Osteoblast (primary cell): ENCODE measurements around the gene CLEC3B. TPM values are rescaled to one million over a fixed set of nuclear protein-coding genes. Genes with fewer than 3 reads are reported as not detected.

Experiments used
- DNase-seq: peaks from one replicate; pipeline ENCODE4 v3.0.0; 2011; ENCODE audit warnings: low spot score, mixed read lengths; ENCODE audit not compliant: insufficient read length; ENCODE audit errors: missing footprints
- H2AFZ ChIP-seq: 2 replicates; pipeline ENCODE4 v1.6.0; 2011; ENCODE audit warnings: mild to moderate bottlenecking, low read length
- H3K27ac ChIP-seq: 2 replicates; pipeline ENCODE4 v1.5.1; 2011; ENCODE audit warnings: mild to moderate bottlenecking, low read depth, low read length, moderate library complexity
- H3K27me3 ChIP-seq: 2 replicates; pipeline ENCODE4 v1.6.0; 2012; ENCODE audit warnings: mild to moderate bottlenecking, control low read depth, inconsistent platforms, low read length, moderate library complexity; ENCODE audit not compliant: insufficient read depth
- H3K36me3 ChIP-seq: 2 replicates; pipeline ENCODE4 v1.5.1; 2011; ENCODE audit warnings: mild to moderate bottlenecking, low read length, control low read depth, moderate library complexity; ENCODE audit not compliant: insufficient read depth
- H3K4me1 ChIP-seq: 2 replicates; pipeline ENCODE4 v1.5.1; 2011; ENCODE audit warnings: mild to moderate bottlenecking, low read length, control low read depth, moderate library complexity; ENCODE audit not compliant: insufficient read depth
- H3K4me2 ChIP-seq: 2 replicates; pipeline ENCODE4 v1.6.0; 2011; ENCODE audit warnings: mild to moderate bottlenecking, low read length; ENCODE audit not compliant: insufficient read depth
- H3K4me3 ChIP-seq: fragments of 200-600 bp; sonication (generic); 3 replicates; pipeline ENCODE4 v1.5.1; 2012; ENCODE audit warnings: mild to moderate bottlenecking, low read length, inconsistent platforms; ENCODE audit not compliant: insufficient read depth
- H3K79me2 ChIP-seq: 2 replicates; pipeline ENCODE4 v1.6.0; 2012; ENCODE audit warnings: mild to moderate bottlenecking, low read length, control low read depth, inconsistent platforms; ENCODE audit not compliant: insufficient read depth
- H3K9me3 ChIP-seq: 2 replicates; pipeline ENCODE4 v1.5.1; 2011; ENCODE audit warnings: low read depth, low read length, control low read depth
- H4K20me1 ChIP-seq: 2 replicates; pipeline ENCODE4 v1.6.0; 2012; ENCODE audit warnings: mild to moderate bottlenecking, low read length, control low read depth; ENCODE audit not compliant: insufficient read depth
- total RNA-seq: library from RNA; depleted of rRNA; stranded (reverse); fragments of >200 nt; gene quantifications from 2 replicates; pipeline ENCODE4 v1.2.3, GENCODE V29; 2012
- TF ChIP-seq, protein P1 (sequence below): IDR thresholded peaks from 2 replicates; pipeline ENCODE4 v1.5.1; 2011; ENCODE audit warnings: mild to moderate bottlenecking, low read depth, low read length, moderate library complexity; ENCODE audit errors: extremely low read depth

The CLEC3B gene
- total RNA-seq, 1 donor: 48.9 TPM

DNA sequence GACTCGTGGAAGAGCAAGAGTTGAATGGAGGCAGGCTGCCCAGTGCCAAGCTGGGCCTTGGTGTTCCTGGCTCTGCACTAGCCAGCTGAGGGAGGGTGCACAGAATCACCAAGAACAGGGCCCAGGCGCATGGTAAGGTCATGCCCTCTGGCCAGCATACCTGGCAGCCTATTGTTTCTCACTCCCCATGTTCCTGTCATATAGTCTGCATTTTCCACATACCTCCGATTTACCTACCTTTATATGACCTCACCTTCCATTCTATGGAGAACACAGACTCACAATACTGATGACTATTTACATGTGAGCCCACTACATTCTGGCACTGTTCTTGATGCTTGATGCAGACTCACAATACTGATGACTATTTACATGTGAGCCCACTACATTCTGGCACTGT, 5.4 kb downstream of the CLEC3B start:
- no peak for DNase-seq
- H3K79me2 ChIP-seq: no peaks in the 10 kb centered on the region
- H3K27me3 ChIP-seq: no peaks in the 10 kb centered on the region
- no peak overlapping the region for H3K27ac ChIP-seq
- no peaks in the 10 kb centered on the region for H4K20me1 ChIP-seq
- no peak overlapping the region for H3K4me3 ChIP-seq
- TF ChIP-seq, protein P1, sequence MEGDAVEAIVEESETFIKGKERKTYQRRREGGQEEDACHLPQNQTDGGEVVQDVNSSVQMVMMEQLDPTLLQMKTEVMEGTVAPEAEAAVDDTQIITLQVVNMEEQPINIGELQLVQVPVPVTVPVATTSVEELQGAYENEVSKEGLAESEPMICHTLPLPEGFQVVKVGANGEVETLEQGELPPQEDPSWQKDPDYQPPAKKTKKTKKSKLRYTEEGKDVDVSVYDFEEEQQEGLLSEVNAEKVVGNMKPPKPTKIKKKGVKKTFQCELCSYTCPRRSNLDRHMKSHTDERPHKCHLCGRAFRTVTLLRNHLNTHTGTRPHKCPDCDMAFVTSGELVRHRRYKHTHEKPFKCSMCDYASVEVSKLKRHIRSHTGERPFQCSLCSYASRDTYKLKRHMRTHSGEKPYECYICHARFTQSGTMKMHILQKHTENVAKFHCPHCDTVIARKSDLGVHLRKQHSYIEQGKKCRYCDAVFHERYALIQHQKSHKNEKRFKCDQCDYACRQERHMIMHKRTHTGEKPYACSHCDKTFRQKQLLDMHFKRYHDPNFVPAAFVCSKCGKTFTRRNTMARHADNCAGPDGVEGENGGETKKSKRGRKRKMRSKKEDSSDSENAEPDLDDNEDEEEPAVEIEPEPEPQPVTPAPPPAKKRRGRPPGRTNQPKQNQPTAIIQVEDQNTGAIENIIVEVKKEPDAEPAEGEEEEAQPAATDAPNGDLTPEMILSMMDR: no peak
- no peak overlapping the region for H3K4me2 ChIP-seq
- H3K36me3 ChIP-seq: no peaks in the 10 kb centered on the region
- H2AFZ ChIP-seq: no peak overlapping the region
- no peaks in the 10 kb centered on the region for H3K9me3 ChIP-seq
- H3K4me1 ChIP-seq: peaks cover 28% of the 10 kb centered on the region

DNA sequence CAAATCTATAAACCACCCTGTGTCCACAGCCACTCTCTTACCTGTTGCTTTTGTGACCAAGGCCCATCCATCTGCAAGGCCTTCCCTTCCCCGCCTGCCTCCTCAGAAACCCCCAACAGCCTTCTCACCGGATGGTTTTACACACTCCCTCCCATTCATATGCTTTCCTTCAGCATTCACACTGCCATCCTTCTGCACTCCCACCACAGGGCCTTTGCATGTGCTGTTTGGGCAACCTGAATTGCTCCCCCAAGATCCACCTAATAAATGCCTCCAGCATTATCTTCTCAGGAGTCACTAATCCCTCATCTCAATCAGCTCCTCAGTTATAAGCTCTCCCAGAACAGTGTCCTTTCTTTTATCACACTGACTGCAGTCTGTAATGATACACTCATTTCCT, 6.0 kb downstream of the CLEC3B start:
- H3K4me1 ChIP-seq: peaks cover 22% of the 10 kb centered on the region

DNA sequence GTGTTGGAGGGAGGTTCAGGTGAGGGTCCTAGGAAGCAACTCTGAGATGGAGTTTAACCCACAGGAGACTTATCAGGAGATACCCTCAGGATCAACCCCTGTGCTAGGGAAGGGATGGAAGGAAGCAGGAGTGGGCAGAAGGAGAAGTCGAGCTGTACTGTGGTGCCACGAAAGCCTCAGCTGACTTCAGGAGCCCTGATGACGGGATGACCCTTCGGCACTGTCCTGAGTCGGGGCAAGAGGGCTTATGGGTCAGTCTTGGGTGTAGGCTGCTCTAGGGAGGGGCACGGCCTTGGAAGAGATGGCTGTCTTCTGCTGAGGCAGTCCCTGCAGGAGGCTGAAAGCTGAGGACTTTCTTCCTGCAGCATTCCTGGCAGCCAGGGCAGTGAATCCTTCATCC, 7.7 kb downstream of the CLEC3B start:
- Histone ChIP-seq H3K9me3 (no peaks in the 10 kb centered on the region), H2AFZ (no peak overlapping the region), H3K27me3 (no peaks in the 10 kb centered on the region), H3K36me3 (no peaks in the 10 kb centered on the region), H4K20me1 (no peaks in the 10 kb centered on the region), H3K79me2 (no peaks in the 10 kb centered on the region), H3K4me3 (no peak overlapping the region), H3K4me2 (no peak overlapping the region), H3K27ac (no peak overlapping the region), H3K4me1 (peaks cover 16% of the 10 kb centered on the region)
- no peak for DNase-seq
- TF ChIP-seq, protein P1: no peak

More for the DNA sequence above, 6.0 kb downstream of the CLEC3B start:
- H3K27ac ChIP-seq: no peak overlapping the region
- no peaks in the 10 kb centered on the region for H4K20me1 ChIP-seq
- DNase-seq: peak; percentile 37
- no peaks in the 10 kb centered on the region for H3K27me3 ChIP-seq
- H3K4me2 ChIP-seq: no peak overlapping the region
- H2AFZ ChIP-seq: no peak overlapping the region
- H3K36me3 ChIP-seq: no peaks in the 10 kb centered on the region
- no peak overlapping the region for H3K4me3 ChIP-seq
- TF ChIP-seq, protein P1: no peak
- no peaks in the 10 kb centered on the region for H3K79me2 ChIP-seq
- no peaks in the 10 kb centered on the region for H3K9me3 ChIP-seq

DNA sequence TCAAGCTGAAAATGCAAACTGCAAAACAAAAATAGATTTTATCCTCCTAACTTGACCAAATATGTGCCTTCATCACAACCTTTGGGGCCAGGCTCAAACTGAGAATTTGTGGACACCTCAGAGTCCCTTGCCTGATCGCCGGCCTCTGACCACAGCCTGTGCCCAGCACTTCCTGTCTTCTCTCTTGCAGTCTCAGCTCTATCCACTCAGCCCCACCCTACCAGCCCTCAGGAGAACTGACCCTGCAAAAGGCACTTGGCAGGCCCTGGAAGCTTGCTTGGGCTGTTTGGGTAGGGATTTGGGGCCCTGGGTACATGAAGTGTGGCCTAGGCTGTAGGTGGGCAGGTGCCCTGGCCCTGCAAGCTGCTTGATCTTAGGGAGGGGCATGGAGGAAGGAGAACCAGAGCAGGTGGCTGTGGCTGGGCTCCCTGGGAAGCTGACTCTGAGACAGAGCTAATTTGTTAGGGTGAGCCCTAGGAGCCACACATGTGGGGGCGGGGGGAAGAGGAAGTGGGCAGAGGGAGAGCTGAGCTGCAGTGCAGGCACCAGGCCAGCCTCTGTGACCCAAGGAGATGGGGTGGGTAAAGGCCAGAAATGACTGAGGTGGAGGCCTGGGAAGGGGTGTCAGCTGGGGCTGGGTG, 8.6 kb downstream of the CLEC3B start:
- Histone ChIP-seq H3K4me3 (no peak overlapping the region), H3K4me2 (no peak overlapping the region), H2AFZ (no peak overlapping the region), H4K20me1 (no peaks in the 10 kb centered on the region), H3K9me3 (no peaks in the 10 kb centered on the region), H3K27ac (no peak overlapping the region), H3K36me3 (no peaks in the 10 kb centered on the region), H3K79me2 (no peaks in the 10 kb centered on the region), H3K4me1 (peaks cover 7% of the 10 kb centered on the region), H3K27me3 (no peaks in the 10 kb centered on the region)
- TF ChIP-seq, protein P1: no peak
- peak; percentile 41 for DNase-seq
